ENCODE data around the gene TTC1.

GRCh38 chr5:160084144-160084543, 75.2 kb downstream of the TTC1 start:
- TF ChIP-seq CTCF (IDR thresholded peaks at IDR 0.05; ENCODE audit: insufficient read depth, low read length, poor library complexity, severe bottlenecking), result no peak
- TF ChIP-seq EZH2phosphoT487 (conservative IDR thresholded peaks at IDR 0.05; ENCODE audit: low read length), result no peak
